Esophagus squamous epithelium (tissue), 5 donors: ENCODE results near the gene SPECC1L. TPM values are rescaled to one million over a fixed set of nuclear protein-coding genes. Genes with fewer than 3 reads are reported as not detected.

Experiments used
- DNase-seq: peaks from one replicate; lab custom pipeline; 2025; lab: John Stamatoyannopoulos, UW
- H3K27ac ChIP-seq, 4 donors: fragments of 200-600 bp; sonication (generic); one replicate each; pipeline ENCODE4 v1.5.1; 2016 to 2019; ENCODE audit warnings: mild to moderate bottlenecking in 1 of 4
- H3K27me3 ChIP-seq, 4 donors: fragments of 200-600 bp; sonication (generic); 1 replicate in 3 of 4; 2 replicates in 1 of 4; pipeline versions ENCODE4 v1.5.1 to v1.6.0; 2017 to 2021; ENCODE audit warnings: antibody characterized with exemption in 1 of 4
- H3K36me3 ChIP-seq, 3 donors: fragments of 200-600 bp; sonication (generic); one replicate each; pipeline ENCODE4 v1.5.1; 2016 to 2019
- H3K4me1 ChIP-seq, 3 donors: fragments of 200-600 bp; sonication (generic); one replicate each; pipeline ENCODE4 v1.5.1; 2017 to 2019
- H3K4me3 ChIP-seq, 4 donors: fragments of 200-600 bp; sonication (generic); 1 replicate in 3 of 4; 2 replicates in 1 of 4; pipeline ENCODE4 v1.5.1; 2016 to 2019; ENCODE audit warnings: mild to moderate bottlenecking in 2 of 4, moderate library complexity in 1 of 4
- H3K9me3 ChIP-seq, 3 donors: fragments of 200-600 bp; sonication (generic); one replicate each; pipeline ENCODE4 v1.5.1; 2016 to 2019
- CTCF ChIP-seq, 6 experiments: fragments of 450-650 bp in 4 of 6; fragments of 200-600 bp in 2 of 6; sonication (generic) in 2 of 6; IDR thresholded peaks; one replicate each; pipeline ENCODE4 v1.5.1; 2016 to 2019; ENCODE audit warnings: antibody characterized with exemption in 6 of 6, mild to moderate bottlenecking in 4 of 6, moderate library complexity in 4 of 6
- POLR2A ChIP-seq, 4 donors: fragments of 450-650 bp; IDR thresholded peaks; one replicate each; pipeline ENCODE4 v1.6.1; 2017; ENCODE audit warnings: antibody characterized with exemption in 4 of 4, mild to moderate bottlenecking in 4 of 4, moderate library complexity in 3 of 4
- WGBS, 2 donors: methylation state at CpG; one replicate each; pipeline ENCODE4 v1.1.5; 2018; 5-methylcytosine and 5-hydroxymethylcytosine counted together
- intact Hi-C: fragments of 100-400 bp; cut with DNase I; formaldehyde crosslinking; loops from one replicate; pipeline ENCODE4 v1.15.0; 2022
- total RNA-seq, 4 donors: library from RNA; depleted of rRNA; stranded (reverse); fragments of >200 nt; gene quantifications; one replicate each; pipeline ENCODE4 v1.1.0, GENCODE V29; 2016
- donor health status: DM: yes; HTN: yes; CAD: no.

Gene SPECC1L
- total RNA-seq, 4 donors from 2014 or later = 21.4 to 31.9 (median 27.7) TPM

DNA sequence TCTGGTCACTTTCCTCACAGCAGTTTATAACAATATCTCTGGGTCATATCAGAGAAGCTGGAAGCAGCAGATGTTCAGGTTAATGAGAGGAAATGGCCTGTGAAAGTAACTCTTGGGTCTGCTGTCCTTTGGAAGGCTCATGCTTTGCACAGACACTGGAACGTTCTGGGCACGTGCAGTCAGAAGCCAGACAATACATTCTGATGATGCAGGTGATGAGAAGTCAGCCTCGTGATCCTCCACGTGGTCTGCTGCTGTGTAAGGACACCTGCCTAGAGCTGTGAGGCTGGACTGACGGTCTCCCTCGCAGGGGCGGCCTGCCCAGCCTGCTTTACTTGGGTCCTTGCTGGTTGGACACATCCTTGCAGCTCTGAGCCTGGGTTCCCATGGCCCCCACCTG is 138.0 kb downstream of the SPECC1L start:
- H3K36me3 ChIP-seq = peaks cover 0 to 77% (median 10%) of the 10 kb centered on the region in 3 donors
- intact Hi-C loops = no loop called here
- H3K9me3 ChIP-seq = no peaks in the 10 kb centered on the region
- TF ChIP-seq POLR2A (IDR thresholded peaks at IDR 0.05) (no peak), CTCF (IDR thresholded peaks at IDR 0.05) (no peak)
- peaks cover 0 to 34% (median 4%) of the 10 kb centered on the region in 3 donors for H3K4me1 ChIP-seq
- no peak overlapping the region for H3K27ac ChIP-seq
- no peak overlapping the region for H3K4me3 ChIP-seq
- no peak for DNase-seq
- 78 to 88% methylated on average over 6 to 7 of the region's 7 CpGs for WGBS, 2 donors
- no peaks in the 10 kb centered on the region for H3K27me3 ChIP-seq

DNA sequence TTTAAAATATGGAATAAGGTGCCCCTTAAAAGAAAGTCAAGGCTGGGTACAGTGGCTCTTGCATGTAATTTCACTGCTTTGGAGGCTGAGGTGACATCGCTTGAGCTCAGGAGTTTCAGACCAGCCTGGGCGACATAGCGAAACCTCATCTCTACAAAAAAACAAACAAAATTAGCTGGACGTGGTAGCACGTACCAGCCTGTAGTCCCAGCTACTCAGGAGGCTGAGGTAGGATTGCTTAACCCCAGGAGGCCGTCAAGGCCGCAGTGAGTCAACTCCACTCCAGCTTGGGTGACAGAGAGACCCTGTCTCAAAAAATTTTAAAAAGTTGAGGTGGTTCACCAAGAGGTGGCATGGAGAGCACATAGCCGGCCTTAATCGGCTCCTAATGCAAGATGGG is 139.1 kb downstream of the SPECC1L start:
- Histone ChIP-seq H3K4me3 (no peak overlapping the region), H3K27me3 (no peaks in the 10 kb centered on the region), H3K27ac (no peak overlapping the region), H3K9me3 (no peaks in the 10 kb centered on the region), H3K4me1 (peaks cover 0 to 30% (median 4%) of the 10 kb centered on the region in 3 donors), H3K36me3 (peaks cover 4 to 77% (median 11%) of the 10 kb centered on the region in 3 donors)
- no peak for DNase-seq
- intact Hi-C loops = no loop called here
- WGBS, 2 donors = 80 to 82% methylated on average over 8 to 9 of the region's 9 CpGs
- TF ChIP-seq CTCF (IDR thresholded peaks at IDR 0.05) = no peak
- TF ChIP-seq POLR2A (IDR thresholded peaks at IDR 0.05) = no peak

GRCh38 chr22:24410110-24410856 is 139.7 kb downstream of the SPECC1L start:
- peaks cover 0 to 30% (median 4%) of the 10 kb centered on the region in 3 donors for H3K4me1 ChIP-seq
- intact Hi-C loops = no loop called here
- no peaks in the 10 kb centered on the region for H3K9me3 ChIP-seq
- DNase-seq = no peak
- TF ChIP-seq POLR2A (IDR thresholded peaks at IDR 0.05) (no peak), CTCF (IDR thresholded peaks at IDR 0.05) (no peak)
- H3K27me3 ChIP-seq = no peaks in the 10 kb centered on the region
- H3K4me3 ChIP-seq = no peak overlapping the region
- 76 to 78% methylated on average over 5 to 6 of the region's 8 CpGs for WGBS, 2 donors
- H3K27ac ChIP-seq = no peak overlapping the region
- H3K36me3 ChIP-seq = peaks cover 8 to 77% (median 16%) of the 10 kb centered on the region in 3 donors

DNA sequence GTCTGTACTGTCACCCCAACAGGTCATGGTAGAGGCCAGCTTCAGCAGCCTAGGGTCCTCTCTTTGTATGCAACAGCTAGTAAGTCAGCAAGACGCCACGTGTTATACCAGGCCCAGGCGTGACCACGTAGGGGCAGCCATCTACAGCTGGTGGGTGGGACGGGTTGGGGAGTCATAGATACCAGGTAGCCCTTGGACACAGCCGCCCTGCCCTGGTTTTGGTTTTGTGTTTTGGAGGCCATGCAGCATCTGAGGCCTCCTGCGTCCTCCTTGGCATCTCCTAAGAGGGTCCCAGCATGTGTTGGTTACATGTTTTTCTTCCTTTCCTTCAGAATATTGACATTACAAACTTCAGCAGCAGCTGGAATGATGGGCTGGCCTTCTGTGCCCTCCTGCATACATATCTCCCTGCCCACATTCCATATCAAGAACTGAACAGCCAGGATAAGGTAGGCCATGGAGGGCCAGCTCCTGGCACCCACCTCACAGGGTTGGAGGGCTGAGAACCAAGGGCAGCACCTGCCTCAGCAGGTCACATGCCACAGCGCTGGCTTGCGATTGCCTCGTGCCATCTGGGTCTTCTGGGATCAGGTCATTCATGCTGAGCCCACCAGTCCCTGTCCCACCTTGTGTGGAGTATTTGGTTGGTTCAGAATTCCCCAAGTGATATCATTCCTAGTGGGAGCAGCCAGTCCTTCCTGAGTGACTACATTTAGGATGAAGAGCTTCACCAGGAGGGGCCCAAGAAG is 140.8 kb downstream of the SPECC1L start:
- H3K36me3 ChIP-seq = peaks cover 8 to 77% (median 16%) of the 10 kb centered on the region in 3 donors
- H3K9me3 ChIP-seq = no peaks in the 10 kb centered on the region
- peaks cover 0 to 25% (median 4%) of the 10 kb centered on the region in 3 donors for H3K4me1 ChIP-seq
- no peaks in the 10 kb centered on the region for H3K27me3 ChIP-seq
- H3K4me3 ChIP-seq = no peak overlapping the region
- intact Hi-C loops = no loop called here
- WGBS, 2 donors = 91 to 100% methylated on average over 3 to 10 of the region's 10 CpGs
- TF ChIP-seq CTCF (IDR thresholded peaks at IDR 0.05) = no peak
- no peak for TF ChIP-seq POLR2A (IDR thresholded peaks at IDR 0.05)
- no peak overlapping the region for H3K27ac ChIP-seq
- DNase-seq = no peak

DNA sequence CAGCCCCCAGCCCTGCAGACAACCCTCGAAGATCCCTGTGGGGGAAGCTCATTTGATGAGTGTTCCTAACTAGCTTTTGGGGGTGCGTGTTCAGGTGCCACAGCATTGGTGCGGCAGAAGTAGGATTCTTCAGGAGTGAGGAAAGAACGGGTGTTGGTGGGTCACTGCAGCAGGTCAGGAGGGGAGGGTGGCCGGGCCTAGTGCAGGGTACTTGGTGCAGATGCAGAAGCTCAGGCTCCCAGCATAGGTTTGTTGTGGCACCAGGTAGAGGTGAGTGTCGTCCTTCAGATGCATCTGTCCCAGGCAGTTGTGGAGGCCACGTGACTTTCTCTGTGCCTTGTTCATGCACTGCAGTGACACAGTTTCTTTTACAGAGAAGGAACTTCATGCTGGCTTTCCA is 141.6 kb downstream of the SPECC1L start:
- Histone ChIP-seq H3K4me3 (no peak overlapping the region), H3K27ac (no peak overlapping the region), H3K36me3 (peaks cover 8 to 77% (median 16%) of the 10 kb centered on the region in 3 donors), H3K27me3 (no peaks in the 10 kb centered on the region), H3K9me3 (no peaks in the 10 kb centered on the region), H3K4me1 (peaks cover 0 to 17% (median 4%) of the 10 kb centered on the region in 3 donors)
- TF ChIP-seq CTCF (IDR thresholded peaks at IDR 0.05) (no peak), POLR2A (IDR thresholded peaks at IDR 0.05) (no peak)
- intact Hi-C loops = no loop called here
- DNase-seq = no peak
- WGBS, 2 donors = 93 to 100% methylated on average over 4 to 6 of the region's 7 CpGs
